ENCODE results near the gene WASL. TPM values are rescaled to one million over a fixed set of nuclear protein-coding genes. Genes with fewer than 3 reads are reported as not detected.

WASL gene
- total RNA-seq, 1 donor from 2014 or later = 34.2 TPM

GRCh38 chr7:123673752-123674398 lies 74.9 kb downstream of the WASL start:
- Mint-ChIP-seq H3K27ac (ENCODE audit: unreplicated experiment) (no peak overlapping the region), H3K4me1 (ENCODE audit: low read depth) (peaks cover 6% of the 10 kb centered on the region), H3K9me3 (ENCODE audit: low read depth) (no peaks in the 10 kb centered on the region), H3K27me3 (ENCODE audit: low read depth) (no peaks in the 10 kb centered on the region), H3K4me3 (ENCODE audit: unreplicated experiment) (no peak overlapping the region), H3K36me3 (ENCODE audit: low read depth) (no peaks in the 10 kb centered on the region)
- DNase-seq (ENCODE audit: low spot score) = no peak
- no peak for TF ChIP-seq CTCF (IDR thresholded peaks at IDR 0.05)

- no peaks in the 10 kb centered on the region for H3K36me3 Mint-ChIP-seq (ENCODE audit: low read depth)
- no peak for TF ChIP-seq CTCF (IDR thresholded peaks at IDR 0.05)
- H3K9me3 Mint-ChIP-seq (ENCODE audit: low read depth) = no peaks in the 10 kb centered on the region
- DNase-seq (ENCODE audit: low spot score) = no peak
- H3K4me1 Mint-ChIP-seq (ENCODE audit: low read depth) = peaks cover 6% of the 10 kb centered on the region
- H3K27ac Mint-ChIP-seq (ENCODE audit: unreplicated experiment) = no peak overlapping the region
- no peak overlapping the region for H3K4me3 Mint-ChIP-seq (ENCODE audit: unreplicated experiment)
- H3K27me3 Mint-ChIP-seq (ENCODE audit: low read depth) = no peaks in the 10 kb centered on the region
Measured at GRCh38 chr7:123673137-123673732, 75.6 kb downstream of the WASL start.

- TF ChIP-seq CTCF (IDR thresholded peaks at IDR 0.05) = no peak
- H3K27me3 Mint-ChIP-seq (ENCODE audit: low read depth) = peaks cover 1% of the 10 kb centered on the region
- H3K4me3 Mint-ChIP-seq (ENCODE audit: unreplicated experiment) = no peak overlapping the region
- no peaks in the 10 kb centered on the region for H3K9me3 Mint-ChIP-seq (ENCODE audit: low read depth)
- no peak for DNase-seq (ENCODE audit: low spot score)
- no peaks in the 10 kb centered on the region for H3K36me3 Mint-ChIP-seq (ENCODE audit: low read depth)
- no peaks in the 10 kb centered on the region for H3K4me1 Mint-ChIP-seq (ENCODE audit: low read depth)
- H3K27ac Mint-ChIP-seq (ENCODE audit: unreplicated experiment) = no peak overlapping the region
Measured at GRCh38 chr7:123669485-123669884, 79.3 kb downstream of the WASL start.

GRCh38 chr7:123666492-123666891 lies 82.3 kb downstream of the WASL start:
- no peak overlapping the region for H3K27ac Mint-ChIP-seq (ENCODE audit: unreplicated experiment)
- no peaks in the 10 kb centered on the region for H3K9me3 Mint-ChIP-seq (ENCODE audit: low read depth)
- H3K27me3 Mint-ChIP-seq (ENCODE audit: low read depth) = peaks cover 7% of the 10 kb centered on the region
- H3K4me1 Mint-ChIP-seq (ENCODE audit: low read depth) = no peaks in the 10 kb centered on the region
- H3K36me3 Mint-ChIP-seq (ENCODE audit: low read depth) = no peaks in the 10 kb centered on the region
- no peak for DNase-seq (ENCODE audit: low spot score)
- TF ChIP-seq CTCF (IDR thresholded peaks at IDR 0.05) = no peak
- H3K4me3 Mint-ChIP-seq (ENCODE audit: unreplicated experiment) = no peak overlapping the region

- Mint-ChIP-seq H3K4me3 (ENCODE audit: unreplicated experiment) (no peak overlapping the region), H3K27ac (ENCODE audit: unreplicated experiment) (no peak overlapping the region), H3K36me3 (ENCODE audit: low read depth) (no peaks in the 10 kb centered on the region), H3K4me1 (ENCODE audit: low read depth) (no peaks in the 10 kb centered on the region), H3K27me3 (ENCODE audit: low read depth) (peaks cover 9% of the 10 kb centered on the region), H3K9me3 (ENCODE audit: low read depth) (no peaks in the 10 kb centered on the region)
- DNase-seq (ENCODE audit: low spot score) = no peak
- TF ChIP-seq CTCF (IDR thresholded peaks at IDR 0.05) = no peak
Measured at GRCh38 chr7:123665896-123666295, 82.9 kb downstream of the WASL start.
